Stimulated activated effector memory CD8-positive, alpha-beta T cell treated with anti-CD3 and anti-CD28 coated beads, Interleukin-12 subunit alpha, Interleukin-12 subunit beta, amount 100 ng/mL, for 72 hours (primary cell): Measurements from ENCODE around the gene SERP1.

Source experiments
- ATAC-seq: fragments of 150-1000 bp; cut with Tn5 transposase; 2 replicates; pipeline ENCODE4 v1.10.0; 2021
- DNase-seq, 2 donors: peaks; one replicate each; pipeline ENCODE4 v3.0.0; 2021 to 2022; ENCODE audit warnings: low spot score in 2 of 2
- H3K27ac Mint-ChIP-seq: one replicate; pipeline ENCODE4 v1.8.0; 2022; ENCODE audit warnings: mild to moderate bottlenecking, mixed read lengths
- H3K36me3 Mint-ChIP-seq: one replicate; pipeline ENCODE4 v1.8.0; 2022; ENCODE audit warnings: mild to moderate bottlenecking, mixed read lengths
- H3K4me1 Mint-ChIP-seq: one replicate; pipeline ENCODE4 v1.8.0; 2022; ENCODE audit warnings: mixed read lengths
- H3K4me3 Mint-ChIP-seq: one replicate; pipeline ENCODE4 v1.8.0; 2022; ENCODE audit warnings: mild to moderate bottlenecking, mixed read lengths
- H3K9me3 Mint-ChIP-seq: one replicate; pipeline ENCODE4 v1.8.0; 2022; ENCODE audit warnings: mixed read lengths

SERP1 gene

DNA sequence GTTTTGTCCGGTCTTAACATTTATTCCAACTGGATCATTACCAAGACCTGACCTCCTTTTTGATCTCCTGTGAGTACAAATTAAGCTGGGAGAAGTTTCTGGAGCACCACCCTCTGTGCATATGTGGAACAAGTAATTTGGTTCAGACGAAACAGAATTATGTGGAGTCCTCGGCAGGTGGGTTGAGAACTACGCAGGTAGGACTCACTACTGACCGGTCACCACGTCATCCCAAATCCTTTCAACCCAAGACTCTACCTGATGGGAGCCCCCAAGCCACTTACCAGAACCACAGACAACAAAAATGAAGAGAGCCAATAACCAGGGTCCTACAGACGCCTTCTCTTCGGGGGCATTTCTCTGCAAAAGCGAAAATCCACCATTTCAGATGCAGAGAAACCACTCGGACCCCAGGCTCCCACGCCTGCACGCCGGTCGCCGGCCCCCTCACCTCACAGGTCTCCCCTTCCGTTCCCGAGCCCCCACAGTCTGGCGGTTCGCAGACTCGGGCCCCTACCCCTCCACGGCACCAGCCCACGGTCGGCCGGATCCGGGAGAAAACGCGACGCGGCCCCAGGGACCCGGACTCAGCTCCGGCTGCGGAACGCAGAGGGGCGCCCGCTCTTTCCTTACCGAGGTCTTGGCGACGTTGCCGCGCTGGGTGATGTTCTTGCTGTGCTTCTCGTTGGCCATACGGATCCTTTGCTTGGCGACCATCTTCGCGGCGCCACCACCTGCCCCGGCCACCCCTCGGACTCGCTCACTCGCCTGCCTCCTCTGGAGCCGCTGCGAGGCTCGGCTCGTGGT, 674 bp downstream of the SERP1 start:
- Mint-ChIP-seq H3K36me3 (peaks cover 82% of the 10 kb centered on the region), H3K27ac (peak overlapping the region; percentile 98), H3K9me3 (no peaks in the 10 kb centered on the region), H3K4me3 (peak overlapping the region; percentile 94), H3K4me1 (peaks cover 34% of the 10 kb centered on the region)
- DNase-seq (peak in 1 of 2 donors; percentile 34), ATAC-seq (peak; percentile 14)

DNA sequence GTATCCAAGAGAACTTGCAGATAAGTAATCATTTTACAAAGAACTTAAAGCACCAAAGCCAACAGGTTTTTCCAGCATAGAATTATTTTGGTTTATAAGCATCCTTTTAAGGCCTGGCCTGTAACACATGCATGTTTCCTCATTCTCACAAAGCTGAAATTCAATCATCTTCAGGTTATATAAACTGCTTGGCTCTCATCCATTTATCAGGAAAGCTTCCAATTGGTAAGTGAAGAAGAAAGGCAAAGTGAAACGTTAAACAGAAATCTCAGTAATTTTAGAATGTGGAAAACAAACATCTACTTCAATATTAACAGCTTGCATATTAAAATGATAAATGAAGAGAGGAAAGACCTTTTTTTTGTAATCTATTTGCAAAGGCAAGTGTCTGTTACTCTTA, 1.6 kb downstream of the SERP1 start:
- Mint-ChIP-seq H3K36me3 (peaks cover 81% of the 10 kb centered on the region), H3K4me1 (peaks cover 33% of the 10 kb centered on the region), H3K9me3 (no peaks in the 10 kb centered on the region), H3K27ac (peak overlapping the region; percentile 98), H3K4me3 (peak overlapping the region; percentile 94)
- no peak for DNase-seq
- ATAC-seq: no peak

DNA sequence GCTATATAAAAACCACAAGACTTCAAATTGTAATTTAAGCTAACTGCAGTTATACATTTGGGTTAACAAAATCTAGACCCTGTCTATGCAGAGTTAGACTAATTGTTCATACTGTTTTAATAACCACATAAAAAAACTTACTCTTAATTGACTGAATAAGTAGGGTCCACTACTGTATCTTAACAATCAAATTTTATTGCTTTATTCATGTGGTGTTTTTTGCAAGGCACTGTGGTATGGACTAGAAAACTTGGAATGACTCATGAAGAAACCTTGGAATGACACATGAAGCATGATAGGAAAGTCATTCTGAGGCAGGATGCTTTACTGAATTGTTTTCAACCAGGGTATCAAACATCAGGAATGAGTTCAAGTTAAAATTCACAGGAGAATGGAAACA, 2.3 kb downstream of the SERP1 start:
- Mint-ChIP-seq H3K4me3 (peak overlapping the region; percentile 94), H3K27ac (peak overlapping the region; percentile 98), H3K9me3 (no peaks in the 10 kb centered on the region), H3K4me1 (peaks cover 40% of the 10 kb centered on the region), H3K36me3 (peaks cover 74% of the 10 kb centered on the region)
- ATAC-seq (no peak), DNase-seq (no peak)

DNA sequence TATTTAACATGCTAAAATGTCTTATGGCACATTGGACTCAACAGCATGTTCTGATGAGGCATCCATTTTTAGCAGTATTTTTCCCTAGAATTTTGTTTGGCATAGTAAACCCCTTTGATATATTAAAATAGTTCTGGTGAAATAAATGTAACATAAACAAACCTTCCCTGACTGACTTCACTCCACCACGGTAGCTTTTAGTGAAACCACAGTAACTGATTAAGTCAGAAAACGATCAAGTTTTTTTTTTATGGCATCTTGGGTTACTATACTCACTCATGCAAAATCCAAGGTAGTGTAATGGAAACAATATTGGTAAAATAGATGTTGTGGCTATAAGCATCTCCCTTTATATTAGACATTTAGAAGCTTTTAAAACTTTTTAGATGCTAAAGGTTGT, 2.8 kb downstream of the SERP1 start:
- peak overlapping the region; percentile 98 for H3K27ac Mint-ChIP-seq
- peaks cover 69% of the 10 kb centered on the region for H3K36me3 Mint-ChIP-seq
- no peak for ATAC-seq
- peaks cover 42% of the 10 kb centered on the region for H3K4me1 Mint-ChIP-seq
- H3K4me3 Mint-ChIP-seq: peak overlapping the region; percentile 94
- DNase-seq: no peak
- H3K9me3 Mint-ChIP-seq: no peaks in the 10 kb centered on the region

DNA sequence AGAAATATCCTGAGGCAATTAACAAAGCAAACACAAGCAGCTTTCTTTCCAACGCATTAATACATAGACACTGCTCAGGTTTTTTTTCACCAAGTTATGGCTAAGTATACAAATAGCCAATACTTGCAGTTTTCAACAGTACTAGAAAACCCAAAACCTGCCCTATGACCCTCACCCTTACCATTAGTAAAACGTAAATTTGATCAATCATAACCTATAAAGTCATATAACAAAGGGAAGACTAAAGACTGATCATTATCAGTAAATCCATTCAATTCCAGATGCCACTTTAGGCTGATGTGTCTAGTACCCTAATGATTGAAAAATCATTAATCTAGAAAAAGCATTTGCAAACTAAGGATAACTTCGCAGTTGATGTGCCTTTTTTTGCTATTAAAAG, 3.2 kb downstream of the SERP1 start:
- Mint-ChIP-seq H3K4me3 (no peak overlapping the region), H3K27ac (peak overlapping the region; percentile 98), H3K4me1 (peaks cover 40% of the 10 kb centered on the region), H3K36me3 (peaks cover 69% of the 10 kb centered on the region), H3K9me3 (no peaks in the 10 kb centered on the region)
- ATAC-seq (no peak), DNase-seq (no peak)

DNA sequence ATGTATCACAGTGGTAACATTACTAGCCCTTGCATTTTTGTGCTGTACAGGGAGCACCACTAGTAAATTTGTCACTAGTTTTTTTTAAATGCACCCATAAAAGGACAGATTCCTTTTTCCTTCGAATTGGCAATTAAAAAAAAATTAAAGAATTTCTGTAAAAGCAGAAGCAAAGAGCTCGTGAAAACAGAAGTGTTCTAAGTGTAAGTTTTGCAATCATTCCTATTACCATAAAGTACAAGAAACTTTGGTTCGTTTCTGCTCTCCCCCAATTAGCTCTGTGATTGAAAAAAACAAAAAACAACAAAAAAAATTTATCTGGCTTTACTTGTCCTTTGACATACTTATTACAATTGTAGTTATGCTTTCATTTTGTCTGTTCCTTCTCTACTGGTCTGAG, 5.3 kb downstream of the SERP1 start:
- H3K4me1 Mint-ChIP-seq: peaks cover 27% of the 10 kb centered on the region
- H3K27ac Mint-ChIP-seq: peak overlapping the region; percentile 18
- DNase-seq (no peak), ATAC-seq (no peak)
- H3K9me3 Mint-ChIP-seq: no peaks in the 10 kb centered on the region
- no peak overlapping the region for H3K4me3 Mint-ChIP-seq
- H3K36me3 Mint-ChIP-seq: peaks cover 58% of the 10 kb centered on the region

DNA sequence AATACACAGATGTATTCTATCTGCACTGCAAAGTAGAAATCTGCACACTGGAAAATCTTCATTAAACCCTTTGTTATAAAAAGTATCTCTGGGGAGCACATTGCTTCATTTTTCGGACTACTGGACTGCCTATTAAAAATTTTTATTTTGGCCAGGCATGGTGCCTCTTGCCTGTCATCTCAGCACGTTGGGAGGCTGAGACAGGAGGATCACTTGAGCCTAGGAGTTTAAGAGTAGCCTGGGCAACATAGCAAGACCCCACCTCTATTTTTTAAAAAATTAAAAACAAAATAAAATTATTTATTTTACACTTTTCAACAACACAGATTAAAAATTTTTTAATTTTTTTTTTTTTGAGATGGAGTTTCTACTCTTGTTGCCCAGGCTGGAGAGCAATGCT, 6.0 kb downstream of the SERP1 start:
- Mint-ChIP-seq H3K27ac (no peak overlapping the region), H3K36me3 (peaks cover 54% of the 10 kb centered on the region), H3K4me1 (peaks cover 27% of the 10 kb centered on the region), H3K4me3 (no peak overlapping the region), H3K9me3 (no peaks in the 10 kb centered on the region)
- ATAC-seq (no peak), DNase-seq (no peak)

DNA sequence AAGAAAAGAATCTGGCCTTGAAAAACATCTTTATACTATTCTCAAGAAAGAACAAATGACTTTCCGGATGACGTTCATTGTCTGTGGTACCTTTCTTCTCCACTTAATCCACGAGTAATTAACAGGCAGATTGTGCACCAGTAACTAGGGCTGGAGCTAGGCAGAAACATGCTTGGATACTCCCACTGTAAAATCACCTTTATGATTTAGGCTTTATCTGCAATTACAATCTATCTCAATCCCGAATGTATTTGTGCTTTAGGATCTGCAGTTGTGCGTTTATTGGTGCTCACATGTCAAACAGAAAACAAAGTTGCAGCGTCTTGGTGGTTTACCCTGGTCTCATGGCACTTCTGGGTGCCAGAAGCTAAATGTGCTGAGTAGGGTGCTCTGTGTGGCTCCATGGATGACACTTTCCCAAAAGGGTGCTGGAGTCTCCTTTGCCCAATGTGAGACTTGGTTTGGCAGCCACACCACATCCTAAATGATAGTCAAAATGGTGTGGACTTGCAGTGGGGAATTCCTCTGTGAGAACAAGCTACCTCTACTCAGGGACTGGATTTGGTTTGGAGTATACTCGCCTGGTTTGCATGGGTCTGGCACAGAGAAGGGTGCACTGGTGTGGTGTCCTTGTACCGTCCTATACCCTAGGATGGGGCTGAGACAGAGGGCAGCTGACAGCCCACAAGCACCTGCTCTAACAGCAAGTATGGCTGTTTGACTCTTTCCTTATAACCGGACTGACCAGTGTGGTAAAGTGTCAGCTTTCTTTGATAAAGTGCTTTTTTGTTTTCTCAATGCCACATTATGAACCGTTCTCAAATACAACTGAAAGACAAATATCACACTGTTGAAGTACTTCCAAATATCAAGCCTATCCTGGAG, 7.7 kb downstream of the SERP1 start:
- Mint-ChIP-seq H3K4me3 (no peak overlapping the region), H3K36me3 (peaks cover 36% of the 10 kb centered on the region), H3K4me1 (peaks cover 20% of the 10 kb centered on the region), H3K27ac (peak overlapping the region; percentile 66), H3K9me3 (no peaks in the 10 kb centered on the region)
- DNase-seq: no peak
- ATAC-seq: peak; percentile 40

DNA sequence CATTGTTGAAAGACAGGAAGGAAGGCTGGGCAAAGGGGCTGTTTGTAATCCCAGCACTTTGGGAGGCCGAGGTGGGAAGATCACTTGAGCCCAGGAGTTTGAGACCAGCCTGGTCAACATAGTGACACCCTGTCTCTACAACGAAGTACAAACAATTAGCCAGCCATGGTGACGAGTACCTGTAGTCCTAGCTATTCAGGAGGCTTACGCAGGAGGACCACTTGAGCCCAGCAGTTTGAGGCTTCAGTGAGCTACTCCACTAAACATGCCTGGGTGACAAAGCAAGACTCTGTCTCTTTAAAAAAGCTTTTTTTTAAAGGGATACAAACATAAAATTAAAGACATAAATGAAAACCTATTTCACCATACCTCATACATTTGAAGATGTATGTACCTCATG, 11.1 kb downstream of the SERP1 start:
- Mint-ChIP-seq H3K27ac (no peak overlapping the region), H3K4me3 (no peak overlapping the region), H3K36me3 (peaks cover 6% of the 10 kb centered on the region), H3K9me3 (no peaks in the 10 kb centered on the region), H3K4me1 (peaks cover 20% of the 10 kb centered on the region)
- no peak for DNase-seq
- no peak for ATAC-seq

DNA sequence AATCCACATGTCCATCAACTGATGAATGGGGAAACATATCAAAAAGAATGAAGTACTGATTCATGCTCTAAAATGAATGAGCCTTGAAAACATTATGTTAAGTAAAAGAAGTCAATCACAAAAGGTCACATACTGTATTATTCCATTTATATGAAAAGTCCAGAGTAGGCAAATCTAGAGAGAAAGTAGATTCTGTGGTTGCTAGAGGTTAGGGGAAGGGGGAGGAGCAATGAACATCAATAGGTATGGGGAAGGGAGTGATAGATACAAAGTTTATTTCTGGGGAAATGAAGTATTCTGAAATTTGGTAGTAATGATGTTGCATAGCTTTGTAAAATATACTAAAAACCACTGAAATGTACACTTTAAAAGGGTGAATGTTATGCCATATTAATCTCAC, 14.5 kb downstream of the SERP1 start:
- Mint-ChIP-seq H3K27ac (no peak overlapping the region), H3K4me1 (peaks cover 7% of the 10 kb centered on the region)

DNA sequence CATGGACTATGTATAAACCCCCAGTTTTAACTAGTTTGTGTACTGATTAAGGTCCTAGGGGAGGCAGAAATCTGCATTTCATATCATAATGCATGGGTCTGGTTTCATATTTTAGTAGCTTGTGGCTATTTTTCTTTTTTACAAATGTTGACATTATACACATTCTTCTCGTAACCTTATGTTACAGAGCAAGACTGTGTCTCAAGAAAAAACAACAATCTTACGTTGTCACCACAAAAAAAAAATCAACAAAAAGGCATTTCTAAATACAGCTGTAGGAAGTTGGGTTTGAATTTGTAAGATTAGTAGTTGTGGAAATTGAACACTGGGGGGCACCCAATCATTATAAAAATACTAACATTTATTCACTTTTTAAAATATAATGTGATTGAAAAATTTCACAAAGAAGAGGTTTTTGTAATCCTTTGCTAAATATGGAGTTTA, 17.9 kb downstream of the SERP1 start:
- ATAC-seq: no peak
- no peak for DNase-seq
- H3K36me3 Mint-ChIP-seq: peaks cover 5% of the 10 kb centered on the region
- H3K27ac Mint-ChIP-seq: no peak overlapping the region
- H3K9me3 Mint-ChIP-seq: no peaks in the 10 kb centered on the region
- H3K4me3 Mint-ChIP-seq: no peak overlapping the region
- H3K4me1 Mint-ChIP-seq: peaks cover 7% of the 10 kb centered on the region

More for the DNA sequence above, 14.5 kb downstream of the SERP1 start:
- Mint-ChIP-seq H3K4me3 (no peak overlapping the region), H3K9me3 (no peaks in the 10 kb centered on the region), H3K36me3 (peaks cover 6% of the 10 kb centered on the region)
- ATAC-seq (peak; percentile 53), DNase-seq (no peak)

DNA sequence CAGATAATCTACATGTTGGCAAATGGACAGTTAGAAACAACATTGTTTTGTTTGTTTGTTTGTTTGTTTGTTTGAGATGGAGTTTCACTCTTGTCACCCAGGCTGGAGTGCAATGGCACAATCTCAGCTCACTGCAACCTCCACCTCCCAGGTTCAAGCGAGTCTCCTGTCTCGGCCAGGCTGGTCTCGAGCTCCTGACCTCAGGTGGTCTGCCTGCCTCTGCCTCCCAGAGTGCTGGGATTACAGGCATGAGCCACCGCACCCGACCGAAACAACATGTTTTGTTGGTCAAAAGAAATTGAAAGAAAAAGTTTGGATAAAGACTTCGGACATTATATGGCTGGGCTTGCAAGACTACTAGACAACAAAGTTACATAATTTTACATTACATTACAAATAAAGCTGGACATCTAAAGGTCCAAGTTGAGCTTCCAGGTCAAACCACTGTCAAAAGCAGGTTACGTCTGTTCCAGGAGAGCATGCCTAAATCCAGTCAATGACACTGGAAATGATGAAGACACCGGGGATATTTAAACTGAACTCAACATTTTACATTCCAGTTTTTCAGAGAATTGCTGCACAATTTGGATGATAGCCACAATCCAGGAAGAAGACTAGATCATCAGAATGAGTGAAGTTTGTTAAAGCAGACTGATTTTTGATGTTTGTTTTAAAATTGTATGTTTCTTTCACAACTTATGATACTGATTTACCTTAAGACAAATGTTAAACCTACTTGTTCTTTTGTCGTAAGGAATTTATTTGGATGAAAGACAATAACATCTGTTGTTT, 18.6 kb downstream of the SERP1 start:
- H3K9me3 Mint-ChIP-seq: no peaks in the 10 kb centered on the region
- DNase-seq (no peak), ATAC-seq (no peak)
- H3K4me1 Mint-ChIP-seq: peaks cover 7% of the 10 kb centered on the region
- peaks cover 5% of the 10 kb centered on the region for H3K36me3 Mint-ChIP-seq
- no peak overlapping the region for H3K27ac Mint-ChIP-seq
- no peak overlapping the region for H3K4me3 Mint-ChIP-seq

DNA sequence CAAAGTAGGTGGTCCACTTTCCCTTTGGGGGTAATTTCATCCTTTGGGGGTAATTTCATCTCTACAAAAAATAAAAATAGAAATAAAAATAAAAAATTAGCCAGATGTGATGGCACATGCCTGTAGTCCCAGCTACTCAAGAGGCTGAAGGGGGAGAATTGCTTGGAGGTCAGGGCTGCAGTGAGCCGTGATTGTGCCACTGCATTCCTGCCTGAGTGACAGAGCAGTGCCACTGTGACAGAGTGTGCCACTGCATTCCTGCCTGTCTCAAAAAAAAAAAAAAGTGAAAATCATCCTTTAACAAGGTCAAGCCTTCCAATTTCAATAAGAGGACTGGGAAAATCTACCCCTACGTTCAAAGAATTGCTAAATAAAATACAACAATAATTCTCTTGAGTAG, 22.8 kb downstream of the SERP1 start:
- Mint-ChIP-seq H3K36me3 (peaks cover 5% of the 10 kb centered on the region), H3K9me3 (no peaks in the 10 kb centered on the region), H3K4me1 (no peaks in the 10 kb centered on the region), H3K4me3 (no peak overlapping the region), H3K27ac (no peak overlapping the region)
- DNase-seq: no peak
- no peak for ATAC-seq

DNA sequence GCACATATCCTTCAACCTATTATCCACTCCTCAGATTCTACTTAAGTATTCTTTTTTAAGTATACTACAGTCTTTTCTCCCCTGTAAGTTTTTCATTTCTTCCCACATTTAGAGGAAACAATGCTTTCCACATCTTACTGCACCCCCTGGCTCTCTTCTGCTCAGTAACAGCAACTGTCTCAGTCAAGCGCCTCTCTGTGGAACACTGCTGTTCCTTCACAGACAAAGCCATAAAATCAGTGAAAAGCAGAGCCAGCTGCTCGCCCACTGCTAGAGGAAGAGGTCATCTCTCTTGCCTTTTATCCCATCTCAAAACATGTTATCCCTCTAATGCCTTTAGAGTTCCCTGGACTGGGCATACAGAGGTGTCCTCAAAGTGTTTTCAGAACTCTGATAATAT, 24.8 kb downstream of the SERP1 start:
- Mint-ChIP-seq H3K36me3 (peaks cover 5% of the 10 kb centered on the region), H3K4me1 (no peaks in the 10 kb centered on the region), H3K9me3 (no peaks in the 10 kb centered on the region), H3K4me3 (no peak overlapping the region), H3K27ac (no peak overlapping the region)
- ATAC-seq: no peak
- no peak for DNase-seq

DNA sequence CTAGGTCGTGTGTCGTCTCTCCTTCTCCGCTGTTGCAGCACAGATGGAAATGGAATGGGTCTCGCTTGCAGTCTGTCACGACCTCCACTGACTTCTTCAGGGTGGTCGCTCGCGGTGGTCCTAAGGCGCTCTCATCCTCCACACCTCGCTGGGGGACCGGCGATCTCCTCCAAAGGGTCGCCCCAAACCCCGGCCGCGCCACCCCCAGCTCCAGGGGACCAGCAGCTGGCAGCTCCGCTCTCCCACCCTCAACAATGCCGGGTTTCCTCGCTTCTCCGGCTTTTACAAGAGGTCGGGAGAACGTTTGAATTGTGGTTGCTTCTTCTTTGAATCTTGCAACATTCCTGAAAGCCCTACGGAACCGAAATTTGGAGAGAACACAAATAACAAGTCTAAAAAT, 25.9 kb downstream of the SERP1 start:
- Mint-ChIP-seq H3K9me3 (no peaks in the 10 kb centered on the region), H3K36me3 (peaks cover 4% of the 10 kb centered on the region), H3K27ac (no peak overlapping the region), H3K4me3 (no peak overlapping the region), H3K4me1 (no peaks in the 10 kb centered on the region)
- ATAC-seq (no peak), DNase-seq (no peak)
